ACC112 (cell line): ENCODE measurements around the gene ADGRG1.

Source experiments
- H2AFZ ChIP-seq: fragments of 200-600 bp; sonication (generic); one replicate; pipeline ENCODE4 v1.6.0; 2017; ENCODE audit warnings: antibody characterized with exemption, low read length; ENCODE audit not compliant: unreplicated experiment
- H3K27ac ChIP-seq: fragments of 200-600 bp; sonication (generic); 2 replicates; pipeline ENCODE4 v1.5.1; 2014; ENCODE audit warnings: low read depth, mild to moderate bottlenecking, antibody characterized with exemption, low read length, moderate library complexity
- H3K27me3 ChIP-seq: fragments of 200-600 bp; sonication (generic); 2 replicates; pipeline ENCODE4 v1.6.1; 2014; ENCODE audit warnings: mild to moderate bottlenecking, antibody characterized with exemption, low read length, moderate library complexity, mixed read lengths; ENCODE audit not compliant: insufficient read depth
- H3K36me3 ChIP-seq: fragments of 200-600 bp; sonication (generic); 2 replicates; pipeline ENCODE4 v1.6.1; 2016; ENCODE audit warnings: mild to moderate bottlenecking, antibody characterized with exemption, low read length, moderate library complexity, mixed read lengths; ENCODE audit not compliant: insufficient read depth
- H3K4me1 ChIP-seq: fragments of 200-600 bp; sonication (generic); one replicate; pipeline ENCODE4 v1.6.1; 2016; ENCODE audit warnings: low read length, mixed read lengths; ENCODE audit not compliant: insufficient read depth, unreplicated experiment, control insufficient read depth
- H3K4me3 ChIP-seq: fragments of 200-600 bp; sonication (generic); 2 replicates; pipeline ENCODE4 v1.5.1; 2014; ENCODE audit warnings: mild to moderate bottlenecking, low read depth, low read length
- H3K79me2 ChIP-seq: fragments of 200-600 bp; sonication (generic); one replicate; pipeline ENCODE4 v1.6.0; 2016; ENCODE audit warnings: low read length; ENCODE audit not compliant: control insufficient read depth, unreplicated experiment, insufficient read depth

The ADGRG1 gene

GRCh38 chr16:57637965-57638364, 9.5 kb downstream of the ADGRG1 start:
- peaks cover 37% of the 10 kb centered on the region for H3K4me1 ChIP-seq
- H3K79me2 ChIP-seq, result no peaks in the 10 kb centered on the region
- H2AFZ ChIP-seq, result no peak overlapping the region
- H3K36me3 ChIP-seq, result no peaks in the 10 kb centered on the region
- H3K27ac ChIP-seq, result no peak overlapping the region
- no peaks in the 10 kb centered on the region for H3K27me3 ChIP-seq
- no peak overlapping the region for H3K4me3 ChIP-seq

- H3K36me3 ChIP-seq, result no peaks in the 10 kb centered on the region
- H3K27ac ChIP-seq, result no peak overlapping the region
- H2AFZ ChIP-seq, result no peak overlapping the region
- H3K4me1 ChIP-seq, result peaks cover 37% of the 10 kb centered on the region
- no peaks in the 10 kb centered on the region for H3K27me3 ChIP-seq
- no peak overlapping the region for H3K4me3 ChIP-seq
- H3K79me2 ChIP-seq, result no peaks in the 10 kb centered on the region
These were observed 10.0 kb downstream of the ADGRG1 start for GRCh38 chr16:57638381-57638780.

GRCh38 chr16:57639172-57639887, 10.9 kb downstream of the ADGRG1 start:
- peaks cover 35% of the 10 kb centered on the region for H3K4me1 ChIP-seq
- H3K27ac ChIP-seq, result no peak overlapping the region
- H3K79me2 ChIP-seq, result no peaks in the 10 kb centered on the region
- no peak overlapping the region for H2AFZ ChIP-seq
- no peaks in the 10 kb centered on the region for H3K36me3 ChIP-seq
- no peaks in the 10 kb centered on the region for H3K27me3 ChIP-seq
- H3K4me3 ChIP-seq, result no peak overlapping the region

GRCh38 chr16:57640185-57640584, 11.8 kb downstream of the ADGRG1 start:
- Histone ChIP-seq H3K27ac (no peak overlapping the region), H3K4me1 (peaks cover 32% of the 10 kb centered on the region), H3K36me3 (no peaks in the 10 kb centered on the region), H2AFZ (no peak overlapping the region), H3K79me2 (no peaks in the 10 kb centered on the region), H3K27me3 (no peaks in the 10 kb centered on the region), H3K4me3 (no peak overlapping the region)

- Histone ChIP-seq H2AFZ (no peak overlapping the region), H3K79me2 (no peaks in the 10 kb centered on the region), H3K27ac (no peak overlapping the region), H3K4me1 (peaks cover 36% of the 10 kb centered on the region), H3K27me3 (no peaks in the 10 kb centered on the region), H3K4me3 (no peak overlapping the region), H3K36me3 (no peaks in the 10 kb centered on the region)
These were observed 12.2 kb downstream of the ADGRG1 start for GRCh38 chr16:57640612-57641011.

GRCh38 chr16:57642160-57643135, 14.0 kb downstream of the ADGRG1 start:
- Histone ChIP-seq H3K36me3 (no peaks in the 10 kb centered on the region), H3K27ac (peak overlapping the region; percentile 11; the same call in 1 of the 2 replicates), H3K4me3 (no peak overlapping the region), H3K4me1 (peaks cover 41% of the 10 kb centered on the region), H2AFZ (no peak overlapping the region), H3K27me3 (no peaks in the 10 kb centered on the region), H3K79me2 (no peaks in the 10 kb centered on the region)

GRCh38 chr16:57643147-57643874, 14.9 kb downstream of the ADGRG1 start:
- no peaks in the 10 kb centered on the region for H3K36me3 ChIP-seq
- H2AFZ ChIP-seq, result no peak overlapping the region
- H3K4me1 ChIP-seq, result peaks cover 41% of the 10 kb centered on the region
- H3K27ac ChIP-seq, result peak overlapping the region; percentile 11; the same call in 1 of the 2 replicates
- H3K79me2 ChIP-seq, result no peaks in the 10 kb centered on the region
- H3K4me3 ChIP-seq, result no peak overlapping the region
- H3K27me3 ChIP-seq, result no peaks in the 10 kb centered on the region

GRCh38 chr16:57643910-57644309, 15.5 kb downstream of the ADGRG1 start:
- Histone ChIP-seq H3K36me3 (no peaks in the 10 kb centered on the region), H3K4me1 (peaks cover 41% of the 10 kb centered on the region), H3K79me2 (no peaks in the 10 kb centered on the region), H3K4me3 (no peak overlapping the region), H3K27me3 (no peaks in the 10 kb centered on the region), H3K27ac (no peak overlapping the region), H2AFZ (no peak overlapping the region)

GRCh38 chr16:57644383-57645014, 16.1 kb downstream of the ADGRG1 start:
- Histone ChIP-seq H3K27me3 (no peaks in the 10 kb centered on the region), H3K4me1 (peaks cover 41% of the 10 kb centered on the region), H3K27ac (no peak overlapping the region), H2AFZ (no peak overlapping the region), H3K36me3 (no peaks in the 10 kb centered on the region), H3K4me3 (no peak overlapping the region), H3K79me2 (no peaks in the 10 kb centered on the region)

GRCh38 chr16:57645169-57645568, 16.7 kb downstream of the ADGRG1 start:
- Histone ChIP-seq H3K27me3 (no peaks in the 10 kb centered on the region), H3K79me2 (no peaks in the 10 kb centered on the region), H3K4me1 (peaks cover 41% of the 10 kb centered on the region), H3K27ac (no peak overlapping the region), H2AFZ (no peak overlapping the region), H3K4me3 (no peak overlapping the region), H3K36me3 (no peaks in the 10 kb centered on the region)
